Measurements from ENCODE around the gene BEAN1.

- TF ChIP-seq CTCF (IDR thresholded peaks at IDR 0.05) (no peak), POLR2A (IDR thresholded peaks at IDR 0.05) (no peak)
Measured at GRCh38 chr16:66486773-66487579, 59.9 kb downstream of the BEAN1 start.
